ENCODE measurements around the gene MMGT1. TPM values are rescaled to one million over a fixed set of nuclear protein-coding genes. Genes with fewer than 3 reads are reported as not detected.
"Not testable (repeated sequence)": the region's sequence is repeated elsewhere in the genome, so short reads cannot be mapped to it uniquely, and the experiment has no call there.

The MMGT1 gene
- total RNA-seq, 1 donor from 2014 or later: 21.4 TPM

- intact Hi-C loops (cut with micrococcal nuclease): loop anchor here (2.0 kb wide), 1 partner anchor 447 kb away; no protein-coding TSS in a partner anchor
Measured at GRCh38 chrX:135931644-135932487, 41.9 kb downstream of the MMGT1 start.

GRCh38 chrX:135927897-135928296, 45.9 kb downstream of the MMGT1 start:
- intact Hi-C loops (cut with micrococcal nuclease): no loop called here

GRCh38 chrX:135923353-135923752, 50.4 kb downstream of the MMGT1 start:
- intact Hi-C loops (cut with micrococcal nuclease): no loop called here

GRCh38 chrX:135920516-135920915, 53.3 kb downstream of the MMGT1 start:
- intact Hi-C loops (cut with micrococcal nuclease): not testable (repeated sequence)

- intact Hi-C loops (cut with micrococcal nuclease): no loop called here
Measured at GRCh38 chrX:135914404-135914803, 59.4 kb downstream of the MMGT1 start.

Other genes with a start within 250 kb of the MMGT1 start
- gene CT45A3, start 205.8 kb downstream of the MMGT1 start, total RNA-seq: not detected in 2 replicates
- not detected in 2 replicates for gene CT45A5, start 188.5 kb downstream of the MMGT1 start, total RNA-seq
- not detected in 2 replicates for gene CT45A6, start 171.2 kb downstream of the MMGT1 start, total RNA-seq
- gene CT45A2, start 154.0 kb downstream of the MMGT1 start, total RNA-seq: not detected in 2 replicates
- gene CT45A7, start 136.7 kb downstream of the MMGT1 start, total RNA-seq: not detected in 2 replicates
- not detected in 2 replicates for gene CT45A8, start 119.5 kb downstream of the MMGT1 start, total RNA-seq
- not detected in 2 replicates for gene CT45A9, start 102.2 kb downstream of the MMGT1 start, total RNA-seq
- gene CT45A10, start 80.5 kb downstream of the MMGT1 start, total RNA-seq: not detected in 2 replicates
- not detected in 2 replicates for gene SAGE1, start 80.3 kb downstream of the MMGT1 start, total RNA-seq
- 17.5 and 18.2 TPM in 2 replicates for gene SLC9A6, start 11.4 kb upstream of the MMGT1 start, total RNA-seq
- gene FHL1, start 173.5 kb upstream of the MMGT1 start, total RNA-seq: 11.7 and 15.2 TPM in 2 replicates